WERI-Rb-1 (cell line): ENCODE results near the gene OTULINL.

Experiments used
- DNase-seq: peaks from one replicate; pipeline ENCODE4 v3.0.0-alpha.2; 2020
- H3K27ac ChIP-seq: fragments of 250-450 bp; sonication (Bioruptor Pico); 2 replicates; pipeline ENCODE4 v1.5.1; 2020; ENCODE audit warnings: mild to moderate bottlenecking, moderate library complexity
- H3K27me3 ChIP-seq: fragments of 250-450 bp; sonication (Bioruptor Pico); 2 replicates; pipeline ENCODE4 v1.5.1; 2021; ENCODE audit warnings: mild to moderate bottlenecking, low read depth, moderate library complexity; ENCODE audit not compliant: insufficient read depth, severe bottlenecking
- H3K36me3 ChIP-seq: fragments of 250-450 bp; sonication (Bioruptor Pico); 2 replicates; pipeline ENCODE4 v1.5.1; 2020; ENCODE audit warnings: mild to moderate bottlenecking, moderate library complexity
- H3K4me3 ChIP-seq: 2 replicates; pipeline ENCODE4 v1.5.1; 2011; ENCODE audit warnings: low read depth, mild to moderate bottlenecking, control low read depth, low read length
- H3K9me3 ChIP-seq: fragments of 250-450 bp; sonication (Bioruptor Pico); 2 replicates; pipeline ENCODE4 v1.5.1; 2021; ENCODE audit warnings: mild to moderate bottlenecking, moderate library complexity; ENCODE audit not compliant: severe bottlenecking
- CTCF ChIP-seq: IDR thresholded peaks from 2 replicates; pipeline ENCODE4 v1.5.1; 2011; ENCODE audit warnings: low read depth, mild to moderate bottlenecking, control low read depth, inconsistent platforms, low read length

OTULINL gene

GRCh38 chr5:14660833-14661232 is 79.2 kb downstream of the OTULINL start:
- Histone ChIP-seq H3K9me3 (no peaks in the 10 kb centered on the region), H3K4me3 (no peak overlapping the region), H3K36me3 (no peaks in the 10 kb centered on the region; the same call in none of the 2 replicates), H3K27ac (no peak overlapping the region), H3K27me3 (no peaks in the 10 kb centered on the region)
- no peak for DNase-seq
- TF ChIP-seq CTCF = no peak
